Mesendoderm (in vitro differentiated cells): ENCODE measurements around the gene ERCC1.

ENCODE experiments used
- DNase-seq: peaks from one replicate; pipeline ENCODE4 v3.0.0; 2013
- H2AK5ac ChIP-seq: 2 replicates; pipeline ENCODE4 v1.6.1; 2013; ENCODE audit warnings: low read length, inconsistent platforms
- H2BK120ac ChIP-seq: 2 replicates; pipeline ENCODE4 v1.6.1; 2013; ENCODE audit warnings: low read depth, mild to moderate bottlenecking, low read length, moderate library complexity, mixed read lengths
- H2BK15ac ChIP-seq: replicated peaks from 2 replicates; pipeline ENCODE4 v1.6.1; 2013; ENCODE audit warnings: low read depth, mild to moderate bottlenecking, moderate library complexity
- H2BK5ac ChIP-seq: 2 replicates; pipeline ENCODE4 v1.6.1; 2013; ENCODE audit warnings: low read length, inconsistent platforms
- H3K18ac ChIP-seq: 2 replicates; pipeline ENCODE4 v1.6.1; 2013; ENCODE audit warnings: mild to moderate bottlenecking, low read length, mixed read lengths
- H3K23ac ChIP-seq: one replicate; pipeline ENCODE4 v1.6.1; 2013; ENCODE audit warnings: low read length
- H3K27ac ChIP-seq: 2 replicates; pipeline ENCODE4 v1.5.1; 2013; ENCODE audit warnings: low read depth, mild to moderate bottlenecking, inconsistent platforms, low read length, moderate library complexity
- H3K27me3 ChIP-seq: 2 replicates; pipeline ENCODE4 v1.6.1; 2013; ENCODE audit warnings: low read length, control low read depth, mild to moderate bottlenecking, inconsistent platforms; ENCODE audit not compliant: insufficient read depth, poor library complexity
- H3K36me3 ChIP-seq: 2 replicates; pipeline ENCODE4 v1.6.1; 2013; ENCODE audit warnings: low read length, inconsistent platforms; ENCODE audit not compliant: control insufficient read depth, insufficient read depth
- H3K4ac ChIP-seq: one replicate; pipeline ENCODE4 v1.6.1; 2013; ENCODE audit warnings: low read depth, mild to moderate bottlenecking, low read length, moderate library complexity
- H3K4me1 ChIP-seq: 2 replicates; pipeline ENCODE4 v1.6.1; 2013; ENCODE audit warnings: low read depth, low read length, inconsistent platforms; ENCODE audit not compliant: control insufficient read depth
- H3K4me2 ChIP-seq: 2 replicates; pipeline ENCODE4 v1.6.1; 2013; ENCODE audit warnings: low read length
- H3K4me3 ChIP-seq: 2 replicates; pipeline ENCODE4 v1.5.1; 2013; ENCODE audit warnings: mild to moderate bottlenecking, low read length
- H3K56ac ChIP-seq: one replicate; pipeline ENCODE4 v1.6.1; 2013; ENCODE audit warnings: low read length
- H3K79me1 ChIP-seq: 2 replicates; pipeline ENCODE4 v1.6.1; 2013; ENCODE audit warnings: low read length, inconsistent platforms
- H3K79me2 ChIP-seq: 2 replicates; pipeline ENCODE4 v1.6.1; 2013; ENCODE audit warnings: mild to moderate bottlenecking, low read length; ENCODE audit not compliant: control insufficient read depth, insufficient read depth
- H3K9ac ChIP-seq: 2 replicates; pipeline ENCODE4 v1.6.1; 2013; ENCODE audit warnings: low read length, inconsistent platforms
- H4K5ac ChIP-seq: one replicate; pipeline ENCODE4 v1.6.1; 2013; ENCODE audit warnings: low read length
- H4K8ac ChIP-seq: one replicate; pipeline ENCODE4 v1.6.1; 2013; ENCODE audit warnings: low read depth, mild to moderate bottlenecking, control low read depth, low read length, moderate library complexity
- WGBS: extraction: QIAGEN DNeasy Blood & Tissue Kit; methylation state at CpG from one replicate; pipeline ENCODE4 v1.1.7; 2013; ENCODE audit warnings: low lambda C conversion rate, missing lambda C conversion rate; ENCODE audit not compliant: insufficient coverage; ENCODE audit errors: extremely low coverage; 5-methylcytosine and 5-hydroxymethylcytosine counted together

ERCC1 gene

GRCh38 chr19:45423033-45423588 lies 606 bp downstream of the ERCC1 start:
- no peaks in the 10 kb centered on the region for H3K27me3 ChIP-seq
- peak overlapping the region; percentile 15 for H2BK5ac ChIP-seq
- H4K5ac ChIP-seq, result no peak overlapping the region
- peak overlapping the region; percentile 38 for H3K4me3 ChIP-seq
- H3K79me2 ChIP-seq, result peaks cover 2% of the 10 kb centered on the region
- no peak overlapping the region for H3K27ac ChIP-seq
- H3K4me2 ChIP-seq, result peak overlapping the region; percentile 67
- H2BK15ac ChIP-seq, result no peak overlapping the region
- peaks cover 2% of the 10 kb centered on the region for H3K4me1 ChIP-seq
- H4K8ac ChIP-seq, result no peak overlapping the region
- H3K56ac ChIP-seq, result peak overlapping the region; percentile 82
- WGBS, result no CpG with 5 or more reads among the region's 20 CpGs
- H3K9ac ChIP-seq, result peak overlapping the region; percentile 77
- H3K79me1 ChIP-seq, result peaks cover 5% of the 10 kb centered on the region
- DNase-seq, result no peak
- H3K18ac ChIP-seq, result no peak overlapping the region
- peak overlapping the region; percentile 22 for H3K4ac ChIP-seq
- peak overlapping the region; percentile 3 for H2BK120ac ChIP-seq
- no peak overlapping the region for H2AK5ac ChIP-seq
- peak overlapping the region; percentile 70 for H3K23ac ChIP-seq
- H3K36me3 ChIP-seq, result peaks cover 1% of the 10 kb centered on the region

GRCh38 chr19:45421947-45422498 lies 1.7 kb downstream of the ERCC1 start:
- H3K79me2 ChIP-seq, result peaks cover 2% of the 10 kb centered on the region
- no peak overlapping the region for H3K4me3 ChIP-seq
- H4K5ac ChIP-seq, result no peak overlapping the region
- no peak overlapping the region for H2BK15ac ChIP-seq
- peaks cover 2% of the 10 kb centered on the region for H3K4me1 ChIP-seq
- H3K56ac ChIP-seq, result no peak overlapping the region
- whole genome bisulfite sequencing, result no CpG with 5 or more reads among the region's 6 CpGs
- DNase-seq, result no peak
- no peak overlapping the region for H3K9ac ChIP-seq
- no peak overlapping the region for H2BK120ac ChIP-seq
- H4K8ac ChIP-seq, result no peak overlapping the region
- H3K23ac ChIP-seq, result no peak overlapping the region
- H3K36me3 ChIP-seq, result peaks cover 1% of the 10 kb centered on the region
- H2AK5ac ChIP-seq, result no peak overlapping the region
- H3K27ac ChIP-seq, result no peak overlapping the region
- H3K27me3 ChIP-seq, result no peaks in the 10 kb centered on the region
- H3K4ac ChIP-seq, result no peak overlapping the region
- peaks cover 5% of the 10 kb centered on the region for H3K79me1 ChIP-seq
- H3K18ac ChIP-seq, result no peak overlapping the region
- H2BK5ac ChIP-seq, result no peak overlapping the region
- H3K4me2 ChIP-seq, result no peak overlapping the region

GRCh38 chr19:45420871-45421270 lies 2.8 kb downstream of the ERCC1 start:
- peaks cover 2% of the 10 kb centered on the region for H3K4me1 ChIP-seq
- no peak overlapping the region for H3K4ac ChIP-seq
- no peak overlapping the region for H2BK5ac ChIP-seq
- H3K23ac ChIP-seq, result no peak overlapping the region
- no peak overlapping the region for H3K4me3 ChIP-seq
- no peak overlapping the region for H2BK120ac ChIP-seq
- no peak overlapping the region for H3K4me2 ChIP-seq
- no peak overlapping the region for H4K5ac ChIP-seq
- no peak overlapping the region for H4K8ac ChIP-seq
- WGBS, result no CpG with 5 or more reads among the region's 6 CpGs
- peaks cover 1% of the 10 kb centered on the region for H3K36me3 ChIP-seq
- H3K9ac ChIP-seq, result no peak overlapping the region
- peaks cover 5% of the 10 kb centered on the region for H3K79me1 ChIP-seq
- H2AK5ac ChIP-seq, result no peak overlapping the region
- no peak overlapping the region for H3K27ac ChIP-seq
- no peaks in the 10 kb centered on the region for H3K27me3 ChIP-seq
- H2BK15ac ChIP-seq, result no peak overlapping the region
- H3K56ac ChIP-seq, result no peak overlapping the region
- no peak for DNase-seq
- peaks cover 2% of the 10 kb centered on the region for H3K79me2 ChIP-seq
- no peak overlapping the region for H3K18ac ChIP-seq

GRCh38 chr19:45420356-45420755 lies 3.4 kb downstream of the ERCC1 start:
- Histone ChIP-seq H3K79me1 (peaks cover 5% of the 10 kb centered on the region), H3K4me2 (no peak overlapping the region), H3K56ac (no peak overlapping the region), H2BK15ac (no peak overlapping the region), H3K36me3 (peaks cover 1% of the 10 kb centered on the region), H3K4me3 (no peak overlapping the region), H3K9ac (no peak overlapping the region), H3K4ac (no peak overlapping the region), H3K27ac (no peak overlapping the region), H4K8ac (no peak overlapping the region), H3K18ac (no peak overlapping the region), H3K27me3 (no peaks in the 10 kb centered on the region), H2BK120ac (no peak overlapping the region), H2AK5ac (no peak overlapping the region), H2BK5ac (no peak overlapping the region), H3K79me2 (peaks cover 2% of the 10 kb centered on the region), H4K5ac (no peak overlapping the region), H3K4me1 (peaks cover 2% of the 10 kb centered on the region), H3K23ac (no peak overlapping the region)
- no peak for DNase-seq
- no CpG with 5 or more reads among the region's 10 CpGs for WGBS

GRCh38 chr19:45419895-45420294 lies 3.8 kb downstream of the ERCC1 start:
- DNase-seq, result no peak
- Histone ChIP-seq H2BK15ac (no peak overlapping the region), H2BK5ac (no peak overlapping the region), H3K4ac (no peak overlapping the region), H4K5ac (no peak overlapping the region), H3K4me2 (no peak overlapping the region), H3K9ac (no peak overlapping the region), H3K79me1 (peaks cover 5% of the 10 kb centered on the region), H3K4me3 (no peak overlapping the region), H3K23ac (no peak overlapping the region), H3K4me1 (peaks cover 2% of the 10 kb centered on the region), H3K18ac (no peak overlapping the region), H2AK5ac (no peak overlapping the region), H3K27ac (no peak overlapping the region), H4K8ac (no peak overlapping the region), H2BK120ac (no peak overlapping the region), H3K36me3 (peaks cover 1% of the 10 kb centered on the region), H3K79me2 (peaks cover 2% of the 10 kb centered on the region), H3K27me3 (no peaks in the 10 kb centered on the region), H3K56ac (no peak overlapping the region)
- no CpG with 5 or more reads among the region's 3 CpGs for WGBS

DNA sequence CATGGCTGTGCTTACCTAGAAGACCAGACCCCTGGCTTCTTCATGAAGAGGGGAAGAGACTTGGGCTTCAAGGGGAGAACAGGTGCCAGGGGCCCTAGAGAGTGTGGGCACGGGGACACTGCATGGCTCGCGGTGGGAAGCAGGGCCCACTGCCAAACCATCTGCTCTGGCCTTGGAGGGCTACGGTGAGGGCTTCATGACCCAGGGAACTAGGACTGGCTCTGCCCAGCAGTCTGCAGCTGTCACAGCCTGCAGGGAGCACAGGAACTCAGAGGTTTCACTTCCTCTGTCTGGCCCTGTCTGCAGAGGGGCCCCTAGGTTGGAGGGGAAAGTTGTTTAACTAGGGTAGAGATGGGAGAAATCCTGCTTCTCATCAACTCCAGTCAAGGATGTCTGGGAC lies 4.3 kb downstream of the ERCC1 start:
- Histone ChIP-seq H2BK120ac (no peak overlapping the region), H3K18ac (no peak overlapping the region), H4K5ac (no peak overlapping the region), H3K9ac (no peak overlapping the region), H3K27ac (no peak overlapping the region), H3K79me2 (peaks cover 2% of the 10 kb centered on the region), H3K36me3 (peaks cover 1% of the 10 kb centered on the region), H3K4ac (no peak overlapping the region), H2BK5ac (no peak overlapping the region), H3K4me3 (no peak overlapping the region), H3K56ac (no peak overlapping the region), H4K8ac (no peak overlapping the region), H3K27me3 (no peaks in the 10 kb centered on the region), H3K4me1 (peaks cover 2% of the 10 kb centered on the region), H2AK5ac (no peak overlapping the region), H3K79me1 (peaks cover 5% of the 10 kb centered on the region), H3K23ac (no peak overlapping the region), H3K4me2 (no peak overlapping the region), H2BK15ac (no peak overlapping the region)
- no peak for DNase-seq
- no CpG with 5 or more reads among the region's 4 CpGs for WGBS
